Measurements from ENCODE around the gene GPR37L1. TPM values are rescaled to one million over a fixed set of nuclear protein-coding genes. Genes with fewer than 3 reads are reported as not detected.

The GPR37L1 gene
- total and polyA plus RNA-seq, 2 of the 8 experiments (the other 6 are each of a cell fraction or from before 2014, with no cell fraction given), result 0.13 to 0.23 TPM

DNA sequence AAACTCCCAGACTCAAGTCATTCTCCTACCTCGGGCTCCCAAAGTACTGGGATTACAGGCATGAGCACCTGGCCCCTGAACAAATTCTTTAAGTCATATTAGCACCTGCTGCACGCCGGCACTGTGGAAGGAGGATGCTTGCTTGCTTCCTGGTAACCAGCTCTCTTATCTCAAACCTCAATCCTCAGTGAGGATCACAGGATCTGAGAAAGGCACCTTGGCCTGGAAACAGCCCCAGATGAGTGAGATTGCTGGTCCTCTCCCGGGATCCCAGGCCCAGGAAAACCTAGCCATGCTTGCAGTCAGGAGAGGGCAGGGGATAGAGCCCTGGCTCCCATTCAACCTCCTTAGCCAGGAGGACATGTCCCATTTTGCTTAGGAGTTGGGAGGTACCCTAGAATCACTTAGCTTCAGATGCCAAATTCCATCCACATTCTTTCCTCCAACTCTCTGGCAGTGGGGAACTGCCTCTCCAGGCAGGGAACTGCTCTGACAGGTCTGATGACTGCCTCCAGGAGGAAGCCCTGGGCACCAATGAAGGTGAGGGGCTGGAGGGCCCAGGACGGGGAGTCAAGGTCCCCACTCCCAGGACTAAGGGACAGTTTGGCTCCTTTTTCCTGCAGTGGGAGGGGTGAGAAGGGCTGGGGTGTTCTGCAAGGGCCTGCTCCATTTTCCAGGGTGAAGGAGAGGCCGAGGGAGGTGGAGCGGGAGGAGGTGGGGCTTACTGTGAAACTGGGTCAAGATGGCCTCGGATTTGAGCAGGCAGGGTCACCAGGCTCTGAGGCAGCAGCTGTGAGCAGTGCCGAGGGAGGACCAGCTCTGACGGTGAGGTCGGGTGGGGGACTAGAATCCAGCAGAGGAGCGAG, 9.5 kb downstream of the GPR37L1 start:
- H3K79me1 ChIP-seq (ENCODE audit: low read depth, low read length), result no peaks in the 10 kb centered on the region
- H2BK12ac ChIP-seq (ENCODE audit: low read depth, low read length), result no peak overlapping the region; the same call in 1 of the 2 replicates
- H4K20me1 ChIP-seq (replicated peaks in 1 of 2; ENCODE audit: control insufficient read depth in 1 of 2, insufficient read depth in 2 of 2, low read length in 2 of 2), result peaks cover 0 to 6% of the 10 kb centered on the region in 2 experiments
- no peak overlapping the region for H3K27ac ChIP-seq (ENCODE audit: low read depth, low read length)
- H3K18ac ChIP-seq (ENCODE audit: extremely low read depth, low read length), result no peak overlapping the region
- H4K8ac ChIP-seq (ENCODE audit: extremely low read depth, insufficient read depth, low read length), result no peak overlapping the region
- no peak overlapping the region for H2BK120ac ChIP-seq (replicated peaks; ENCODE audit: low read depth, low read length)
- H2BK20ac ChIP-seq (ENCODE audit: low read length), result no peak overlapping the region
- H2BK5ac ChIP-seq (ENCODE audit: low read depth, low read length), result peak overlapping the region; percentile 40; the same call in 1 of the 2 replicates
- H3K27me3 ChIP-seq (replicated peaks in 1 of 4; ENCODE audit: control insufficient read depth in 3 of 4, extremely low read depth in 1 of 4, insufficient read depth in 3 of 4, low read length in 3 of 4), result no peaks in the 10 kb centered on the region; a peak in 1 of 7 replicates
- no peak overlapping the region for H3K4ac ChIP-seq (replicated peaks; ENCODE audit: insufficient read length, low read depth, low read length)
- H3K4me3 ChIP-seq (ENCODE audit: extremely low read depth in 1 of 4, insufficient read depth in 2 of 4, low read depth in 3 of 4, low read length in 4 of 4), result no peak overlapping the region
- H3K9ac ChIP-seq (replicated peaks in 1 of 4; ENCODE audit: extremely low read depth in 1 of 4, low read depth in 3 of 4, low read length in 3 of 4), result no peak overlapping the region
- ChIA-PET POLR2A (ENCODE audit: partially characterized antibody) (interaction anchor here (0.6 to 2.4 kb wide), 8 partner anchors 9 to 225 kb away, joined by 3 to 14 read pairs (median 4); partner anchors contain the start of genes ELF3 and GPR37L1), CTCF (ENCODE audit: partially characterized antibody) (interaction anchor here (1.0 to 29.2 kb wide), 5 partner anchors 10 to 236 kb away, joined by 3 to 1014 read pairs (median 21); partner anchors contain the start of genes ELF3 and GPR37L1)
- H2AK5ac ChIP-seq (ENCODE audit: low read depth, low read length), result no peak overlapping the region
- no peak overlapping the region for H4K5ac ChIP-seq (ENCODE audit: insufficient read length, low read depth, low read length)
- H3K23ac ChIP-seq (ENCODE audit: insufficient read length), result no peak overlapping the region
- H3K9me3 ChIP-seq (ENCODE audit: insufficient read depth in 2 of 2, low read depth in 1 of 2, low read length in 1 of 2), result no peaks in the 10 kb centered on the region
- H3K79me2 ChIP-seq (ENCODE audit: control insufficient read depth in 1 of 2, insufficient read depth in 2 of 2, low read length in 2 of 2), result no peaks in the 10 kb centered on the region
- FAIRE-seq (no peak), DNase-seq (ENCODE audit: low read depth in 1 of 2, low spot score in 2 of 2) (no peak)
- TF ChIP-seq TEAD4 (IDR thresholded peaks at IDR 0.05; ENCODE audit: low read depth, low read length) (peak; percentile 64), PHF8 (conservative IDR thresholded peaks at IDR 0.05; ENCODE audit: low read depth, low read length) (no peak)
- no peaks in the 10 kb centered on the region for H3K23me2 ChIP-seq (ENCODE audit: low read depth, low read length)
- H3K56ac ChIP-seq (replicated peaks; ENCODE audit: insufficient read length, low read depth, low read length), result no peak overlapping the region
- no peak overlapping the region for H3K14ac ChIP-seq (ENCODE audit: insufficient read length)
- H2BK15ac ChIP-seq (ENCODE audit: low read length), result no peak overlapping the region
- H2AFZ ChIP-seq (ENCODE audit: low read length), result no peak overlapping the region
- peaks cover 0 to 9% (median 4%) of the 10 kb centered on the region in 4 experiments; a peak in 3 of 7 replicates for H3K4me1 ChIP-seq (replicated peaks in 1 of 4; ENCODE audit: control insufficient read depth in 3 of 4, insufficient read depth in 4 of 4, low read length in 3 of 4)
- 79% methylated on average over 12 of the region's 12 CpGs; no CpG with 5 or more reads in 1 of the 2 experiments for WGBS, 2 experiments (ENCODE audit: extremely low coverage in 1 of 2, insufficient coverage in 1 of 2, insufficient read length in 1 of 2, insufficient replicate concordance in 2 of 2, low coverage in 1 of 2, low lambda C conversion rate in 2 of 2, missing lambda C conversion rate in 1 of 2)
- H3K4me2 ChIP-seq (ENCODE audit: insufficient read depth in 1 of 2, low read depth in 2 of 2, low read length in 2 of 2), result no peak overlapping the region
- H4K91ac ChIP-seq (replicated peaks; ENCODE audit: insufficient read length, low read length), result no peak overlapping the region
- H3K36me3 ChIP-seq (ENCODE audit: control insufficient read depth in 2 of 4, insufficient read depth in 4 of 4, low read length in 3 of 4), result peaks cover 3 to 26% (median 10%) of the 10 kb centered on the region in 4 experiments; a peak in 5 of 8 replicates
